ENCODE data around the gene RAB1A. TPM values are rescaled to one million over a fixed set of nuclear protein-coding genes. Genes with fewer than 3 reads are reported as not detected.
A peak's percentile ranks its signal among the peaks of the same experiment; 100 is the strongest.

RAB1A gene
- total RNA-seq, 1 donor from 2014 or later: 128 TPM

DNA sequence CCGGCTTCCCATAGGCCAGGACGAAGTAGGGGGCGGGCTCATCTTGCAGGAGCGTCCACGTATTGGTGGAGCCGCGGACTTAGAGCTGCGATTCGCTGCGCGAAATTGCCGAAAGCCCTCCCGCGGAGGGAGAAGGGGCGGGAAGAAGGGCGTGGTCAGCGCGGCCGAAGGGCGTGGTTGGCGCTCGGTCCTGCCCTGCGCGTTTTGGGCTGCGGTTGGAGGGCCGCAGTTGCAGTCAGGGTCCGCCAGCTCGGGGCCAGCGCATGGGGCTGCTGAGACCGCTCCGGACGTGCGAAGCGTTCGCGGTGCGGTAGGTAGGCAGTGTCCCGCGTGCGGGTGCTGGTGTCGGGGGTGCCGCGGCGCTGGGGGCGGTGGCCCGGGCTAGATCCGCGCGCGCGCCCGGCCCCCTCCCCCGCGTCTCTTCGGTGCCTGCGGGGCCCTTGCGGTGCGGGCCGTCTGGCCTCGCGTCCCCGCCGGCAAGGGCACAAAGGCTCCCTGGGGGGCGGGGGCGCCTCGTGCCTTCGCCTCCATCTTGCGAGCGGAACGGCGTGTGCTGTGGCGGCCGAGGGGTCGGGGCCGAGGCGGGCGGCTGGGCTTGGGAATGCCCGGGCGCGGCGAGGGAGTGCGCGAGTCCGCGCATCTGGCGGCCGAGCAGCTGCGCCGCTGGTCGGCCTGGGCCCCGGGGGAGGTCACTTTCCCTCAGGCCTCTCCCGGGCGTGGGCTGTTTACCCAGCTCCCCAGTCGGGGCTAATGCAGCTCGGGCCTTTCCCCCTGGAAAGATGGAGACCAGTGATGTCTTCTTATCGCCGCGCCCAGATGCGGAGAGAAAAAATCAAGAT lies 73.5 kb downstream of the RAB1A start, which contains the start of gene CEP68:
Gene CEP68 (plus strand): TSS at position 202 of the 839 bp plus-strand sequence. CDS start 13,029 bp downstream, outside the sequence.
- no peaks in the 10 kb centered on the region for H3K27me3 Mint-ChIP-seq
- H3K4me3 Mint-ChIP-seq: peak within 1 kb of the TSS; percentile 98
- no peaks in the 10 kb centered on the region for H3K36me3 Mint-ChIP-seq
- DNase-seq (ENCODE audit: extremely low spot score, unreplicated experiment): peak; percentile 98
- H3K9me3 Mint-ChIP-seq: no peaks in the 10 kb centered on the region
- H3K4me1 Mint-ChIP-seq (ENCODE audit: unreplicated experiment): peaks cover 23% of the 10 kb centered on the region
- H3K27ac Mint-ChIP-seq: peak within 1 kb of the TSS; percentile 92
- TF ChIP-seq, protein P1, sequence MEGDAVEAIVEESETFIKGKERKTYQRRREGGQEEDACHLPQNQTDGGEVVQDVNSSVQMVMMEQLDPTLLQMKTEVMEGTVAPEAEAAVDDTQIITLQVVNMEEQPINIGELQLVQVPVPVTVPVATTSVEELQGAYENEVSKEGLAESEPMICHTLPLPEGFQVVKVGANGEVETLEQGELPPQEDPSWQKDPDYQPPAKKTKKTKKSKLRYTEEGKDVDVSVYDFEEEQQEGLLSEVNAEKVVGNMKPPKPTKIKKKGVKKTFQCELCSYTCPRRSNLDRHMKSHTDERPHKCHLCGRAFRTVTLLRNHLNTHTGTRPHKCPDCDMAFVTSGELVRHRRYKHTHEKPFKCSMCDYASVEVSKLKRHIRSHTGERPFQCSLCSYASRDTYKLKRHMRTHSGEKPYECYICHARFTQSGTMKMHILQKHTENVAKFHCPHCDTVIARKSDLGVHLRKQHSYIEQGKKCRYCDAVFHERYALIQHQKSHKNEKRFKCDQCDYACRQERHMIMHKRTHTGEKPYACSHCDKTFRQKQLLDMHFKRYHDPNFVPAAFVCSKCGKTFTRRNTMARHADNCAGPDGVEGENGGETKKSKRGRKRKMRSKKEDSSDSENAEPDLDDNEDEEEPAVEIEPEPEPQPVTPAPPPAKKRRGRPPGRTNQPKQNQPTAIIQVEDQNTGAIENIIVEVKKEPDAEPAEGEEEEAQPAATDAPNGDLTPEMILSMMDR (conservative IDR thresholded peaks at IDR 0.05): peak; percentile 40

DNA sequence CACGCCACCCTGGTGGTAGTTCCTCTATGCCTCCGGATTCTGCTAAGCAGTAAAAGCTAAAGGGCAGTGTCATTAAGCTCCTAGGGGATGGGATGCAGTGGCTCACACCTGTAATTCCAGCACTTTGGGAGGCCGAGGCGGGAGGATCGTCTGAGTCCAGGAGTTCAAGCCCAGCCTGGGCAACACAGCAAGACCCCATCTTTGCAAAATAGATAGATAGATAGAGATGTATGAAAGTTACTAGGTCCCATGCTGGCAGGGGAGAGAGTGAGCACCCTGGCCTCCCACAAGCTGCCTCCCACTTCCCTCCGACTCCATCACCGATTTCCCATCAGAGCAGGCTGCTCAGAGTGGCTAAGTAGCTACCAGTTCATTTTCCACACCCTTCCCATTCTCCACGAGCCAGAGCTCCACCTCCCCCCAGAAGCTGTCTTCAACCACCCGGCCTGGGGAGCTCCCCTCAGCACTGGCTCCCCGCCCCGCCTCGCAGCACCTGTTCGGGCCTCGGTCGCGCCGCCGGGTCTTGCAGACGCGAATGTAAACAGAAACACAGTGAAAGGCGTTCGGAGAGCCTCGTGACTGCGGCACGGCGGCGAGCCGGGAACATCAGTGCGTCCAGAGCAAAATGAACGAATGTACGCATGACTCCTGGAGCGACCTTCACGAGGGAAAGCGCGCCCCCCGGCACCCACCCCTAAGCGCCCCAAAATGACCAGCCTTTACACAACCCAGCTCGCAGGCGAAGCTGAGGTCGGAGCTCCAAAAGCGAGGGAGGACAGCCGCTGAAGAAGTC lies 74.3 kb downstream of the RAB1A start:
- peak overlapping the region; percentile 92 for H3K27ac Mint-ChIP-seq
- DNase-seq (ENCODE audit: extremely low spot score, unreplicated experiment): no peak

DNA sequence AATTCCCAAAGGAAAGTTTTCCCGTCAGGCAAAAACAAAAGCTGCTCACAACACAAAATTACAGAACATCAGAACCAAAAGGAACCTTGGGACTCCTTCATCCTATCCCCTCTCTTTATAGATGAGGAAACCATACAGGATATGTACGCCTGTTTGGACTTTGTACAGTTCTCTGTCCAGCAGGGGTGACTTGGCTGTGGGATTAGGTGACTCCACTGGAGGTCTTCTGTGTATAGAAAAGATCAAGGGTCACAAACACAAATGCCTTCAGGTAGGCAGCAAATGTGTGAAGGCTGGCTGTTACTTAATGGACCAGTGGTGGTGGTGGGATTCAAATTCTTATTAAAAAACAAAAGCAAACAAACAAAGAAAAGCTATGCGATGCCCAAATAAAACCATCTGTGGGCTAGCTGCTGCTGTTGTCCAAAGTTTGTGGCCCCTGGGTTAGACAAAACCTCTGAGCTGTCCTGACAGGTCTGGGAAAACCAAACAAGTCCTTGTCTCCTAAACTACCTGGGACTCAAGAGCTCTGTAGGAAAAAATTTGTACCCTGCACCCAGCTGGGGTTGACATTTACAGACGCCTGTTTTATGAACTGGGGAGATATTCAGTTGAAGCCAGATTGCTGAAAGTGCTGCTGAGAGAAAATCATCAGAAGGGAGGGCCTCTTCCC lies 75.0 kb downstream of the RAB1A start:
- TF ChIP-seq, protein P1 (conservative IDR thresholded peaks at IDR 0.05): no peak
- H3K9me3 Mint-ChIP-seq: no peaks in the 10 kb centered on the region
- DNase-seq (ENCODE audit: extremely low spot score, unreplicated experiment): no peak
- H3K27ac Mint-ChIP-seq: no peak overlapping the region
- H3K36me3 Mint-ChIP-seq: no peaks in the 10 kb centered on the region
- H3K4me3 Mint-ChIP-seq: peak overlapping the region; percentile 98
- H3K4me1 Mint-ChIP-seq (ENCODE audit: unreplicated experiment): peaks cover 21% of the 10 kb centered on the region
- no peaks in the 10 kb centered on the region for H3K27me3 Mint-ChIP-seq

More for the DNA sequence above, 74.3 kb downstream of the RAB1A start:
- Mint-ChIP-seq H3K4me3 (peak overlapping the region; percentile 98), H3K27me3 (no peaks in the 10 kb centered on the region), H3K36me3 (no peaks in the 10 kb centered on the region), H3K9me3 (no peaks in the 10 kb centered on the region), H3K4me1 (ENCODE audit: unreplicated experiment) (peaks cover 21% of the 10 kb centered on the region)
- TF ChIP-seq, protein P1 (conservative IDR thresholded peaks at IDR 0.05): no peak

DNA sequence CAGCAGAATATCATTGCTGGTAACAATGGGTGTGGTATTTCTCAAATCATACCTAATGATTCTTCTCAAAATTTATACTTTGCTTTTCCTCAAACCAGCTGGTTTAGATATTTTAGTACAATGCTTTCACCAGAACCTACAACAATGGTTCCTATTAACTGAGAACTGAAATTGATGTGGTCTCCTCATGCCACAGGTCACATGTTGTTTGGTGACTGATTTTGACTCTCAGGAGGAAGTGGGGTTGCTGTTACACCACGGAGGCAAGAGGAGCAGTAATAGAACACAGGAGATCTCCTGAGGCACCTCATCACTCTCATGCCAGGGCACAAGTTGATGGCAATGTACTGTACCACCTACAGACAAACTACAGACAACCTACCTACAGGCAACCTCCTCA lies 76.7 kb downstream of the RAB1A start:
- H3K36me3 Mint-ChIP-seq: no peaks in the 10 kb centered on the region
- TF ChIP-seq, protein P1 (conservative IDR thresholded peaks at IDR 0.05): no peak
- H3K9me3 Mint-ChIP-seq: no peaks in the 10 kb centered on the region
- no peak for DNase-seq (ENCODE audit: extremely low spot score, unreplicated experiment)
- H3K4me1 Mint-ChIP-seq (ENCODE audit: unreplicated experiment): peaks cover 12% of the 10 kb centered on the region
- no peak overlapping the region for H3K27ac Mint-ChIP-seq
- no peak overlapping the region for H3K4me3 Mint-ChIP-seq
- no peaks in the 10 kb centered on the region for H3K27me3 Mint-ChIP-seq

DNA sequence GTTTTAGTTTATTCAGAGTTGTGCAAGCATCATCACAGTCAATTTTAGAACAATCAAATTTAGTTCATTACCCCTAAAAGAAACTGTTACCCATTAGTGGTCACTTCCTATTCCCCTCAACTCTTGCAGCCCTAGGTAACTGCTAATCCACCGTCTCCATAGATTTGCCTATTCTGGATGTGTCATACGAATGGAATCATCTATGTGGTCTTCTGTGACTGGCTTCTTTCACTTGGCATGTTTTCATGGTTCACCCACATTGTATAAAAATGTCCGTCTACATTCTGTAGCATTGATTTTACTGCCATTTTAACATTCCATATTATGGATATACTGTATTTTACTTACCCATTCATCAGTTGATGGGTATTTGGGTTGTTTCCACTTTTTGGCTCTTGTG lies 79.0 kb downstream of the RAB1A start:
- no peaks in the 10 kb centered on the region for H3K36me3 Mint-ChIP-seq
- no peaks in the 10 kb centered on the region for H3K9me3 Mint-ChIP-seq
- H3K27ac Mint-ChIP-seq: no peak overlapping the region
- no peaks in the 10 kb centered on the region for H3K4me1 Mint-ChIP-seq (ENCODE audit: unreplicated experiment)
- no peak for DNase-seq (ENCODE audit: extremely low spot score, unreplicated experiment)
- H3K4me3 Mint-ChIP-seq: no peak overlapping the region
- TF ChIP-seq, protein P1 (conservative IDR thresholded peaks at IDR 0.05): no peak
- H3K27me3 Mint-ChIP-seq: no peaks in the 10 kb centered on the region

Measured in type B pancreatic cell (in vitro differentiated cells).